HepG2 (cell line): ENCODE data around the gene RHBDL1. TPM values are rescaled to one million over a fixed set of nuclear protein-coding genes. Genes with fewer than 3 reads are reported as not detected.

ENCODE experiments used
- ATAD3A ChIP-seq: sonication (generic); formaldehyde crosslinking; IDR thresholded peaks from 2 replicates; pipeline ENCODE4 v1.4.0; 2020; ENCODE audit warnings: missing genetic modification reagents
- CENPT ChIP-seq: sonication (generic); formaldehyde crosslinking; IDR thresholded peaks from 2 replicates; pipeline ENCODE4 v1.8.0; 2022; ENCODE audit warnings: low read depth, mild to moderate bottlenecking, moderate library complexity, missing genetic modification reagents
- E2F1 ChIP-seq: sonication (generic); formaldehyde crosslinking; IDR thresholded peaks from 2 replicates; pipeline ENCODE4 v1.5.0; 2020; ENCODE audit warnings: missing genetic modification reagents
- FOXP4 ChIP-seq: sonication (generic); formaldehyde crosslinking; IDR thresholded peaks from 2 replicates; pipeline ENCODE4 v1.4.0; 2020; ENCODE audit warnings: missing genetic modification reagents
- LRRFIP1 ChIP-seq: sonication (generic); formaldehyde crosslinking; conservative IDR thresholded peaks from 2 replicates; pipeline ENCODE4 v1.4.0; 2020; ENCODE audit warnings: missing genetic modification reagents
- MTF1 ChIP-seq: sonication (generic); formaldehyde crosslinking; IDR thresholded peaks from 2 replicates; pipeline ENCODE4 v1.5.0; 2020; ENCODE audit warnings: missing genetic modification reagents
- PCBP1 ChIP-seq: fragments of 200-400 bp; formaldehyde crosslinking; IDR thresholded peaks from 2 replicates; pipeline ENCODE4 v1.6.1; 2017; ENCODE audit warnings: mild to moderate bottlenecking, low read depth, low read length, borderline replicate concordance
- PHF20 ChIP-seq: sonication (generic); formaldehyde crosslinking; IDR thresholded peaks from 2 replicates; pipeline ENCODE4 v1.5.0; 2020; ENCODE audit warnings: mild to moderate bottlenecking, missing genetic modification reagents
- PLRG1 ChIP-seq: fragments of 450-650 bp; conservative IDR thresholded peaks from 2 replicates; pipeline ENCODE4 v1.6.1; 2016
- PLSCR1 ChIP-seq: sonication (generic); formaldehyde crosslinking; IDR thresholded peaks from 2 replicates; pipeline ENCODE4 v1.5.0; 2020; ENCODE audit warnings: missing genetic modification reagents, mild to moderate bottlenecking, borderline replicate concordance
- PTBP1 ChIP-seq: fragments of 200-400 bp; formaldehyde crosslinking; IDR thresholded peaks from 2 replicates; pipeline ENCODE4 v1.6.1; 2018; ENCODE audit warnings: low read length, low read depth; ENCODE audit not compliant: poor library complexity, severe bottlenecking
- RXRA ChIP-seq: sonication (generic); formaldehyde crosslinking; IDR thresholded peaks from 2 replicates; pipeline ENCODE4 v1.5.1; 2020; ENCODE audit warnings: missing genetic modification reagents
- SP5 ChIP-seq: IDR thresholded peaks from 2 replicates; pipeline ENCODE4 v1.6.1; 2016; ENCODE audit warnings: low read depth, borderline replicate concordance
- TBL1XR1 ChIP-seq: fragments of 150-350 bp; IDR thresholded peaks from 2 replicates; pipeline ENCODE4 v1.6.1; 2014; ENCODE audit warnings: borderline replicate concordance, low read length; ENCODE audit not compliant: partially characterized antibody
- ZBTB7A ChIP-seq: sonication (generic); formaldehyde crosslinking; IDR thresholded peaks from 2 replicates; pipeline ENCODE4 v1.8.0; 2022; ENCODE audit warnings: mild to moderate bottlenecking, missing genetic modification reagents
- ZFYVE20 ChIP-seq: sonication (generic); formaldehyde crosslinking; IDR thresholded peaks from 2 replicates; pipeline ENCODE4 v1.8.0; 2023; ENCODE audit warnings: low read depth, mild to moderate bottlenecking, moderate library complexity, missing genetic modification reagents, borderline replicate concordance
- ZNF431 ChIP-seq: sonication (generic); formaldehyde crosslinking; IDR thresholded peaks from 2 replicates; pipeline ENCODE4 v1.9.0; 2022; ENCODE audit warnings: missing genetic modification reagents, low read depth, mild to moderate bottlenecking, borderline replicate concordance
- ZNF496 ChIP-seq: sonication (generic); formaldehyde crosslinking; IDR thresholded peaks from 2 replicates; pipeline ENCODE4 v1.8.1; 2023; ENCODE audit warnings: mild to moderate bottlenecking, moderate library complexity, missing genetic modification reagents; ENCODE audit not compliant: insufficient replicate concordance
- ZNF580 ChIP-seq: IDR thresholded peaks from 2 replicates; pipeline ENCODE4 v1.6.1; 2016; ENCODE audit warnings: low read depth, borderline replicate concordance
- ZNF629 ChIP-seq: sonication (generic); formaldehyde crosslinking; conservative IDR thresholded peaks from 2 replicates; pipeline ENCODE4 v1.5.0; 2020; ENCODE audit warnings: missing genetic modification reagents
- ZNF713 ChIP-seq: sonication (generic); formaldehyde crosslinking; IDR thresholded peaks from 2 replicates; pipeline ENCODE4 v1.4.0; 2020; ENCODE audit warnings: mild to moderate bottlenecking, missing genetic modification reagents
- polyA plus RNA-seq, 8 experiments: library from polyadenylated mRNA; depleted of rRNA in 3 of 8; stranded (reverse) in 7 of 8; unstranded in 1 of 8; fragments of >200 nt; fragmentation: Illumina TruSeq in 4 of 8; extraction: Trizol in 4 of 8; gene quantifications; 2 replicates each; pipeline versions ENCODE4 v1.2.1 to v1.2.3, GENCODE V29; 2011 to 2016; ENCODE audit warnings: low read depth in 4 of 8, missing spikeins in 1 of 8, mixed read lengths in 1 of 8; ENCODE audit not compliant: insufficient read depth in 1 of 8
- total RNA-seq, 5 experiments: library from RNA; depleted of rRNA; stranded (reverse); fragments of >200 nt; fragmentation: Illumina TruSeq; extraction: Trizol; gene quantifications; 2 replicates each; pipeline ENCODE4 v1.2.3, GENCODE V29; 2016; ENCODE audit warnings: low read depth in 1 of 5

The RHBDL1 gene
- total and polyA plus RNA-seq, 2 of the 13 experiments (the other 11 are each of a cell fraction or from before 2014, with no cell fraction given), result 1.8 to 3.8 TPM

GRCh38 chr16:700684-701584 lies 25.5 kb downstream of the RHBDL1 start (continued):
- no peak for TF ChIP-seq PHF20 (CRISPR knock-in tag)
- no peak for TF ChIP-seq PTBP1
- TF ChIP-seq ZFYVE20 (CRISPR knock-in tag), result peak; percentile 89; the same call in 1 of the 2 replicates
- no peak for TF ChIP-seq ATAD3A (CRISPR knock-in tag)
- TF ChIP-seq RXRA (CRISPR knock-in tag), result no peak
- TF ChIP-seq TBL1XR1, result no peak
- TF ChIP-seq PLRG1, result no peak
- peak; percentile 84; the same call in 1 of the 2 replicates for TF ChIP-seq MTF1 (CRISPR knock-in tag)
- no peak for TF ChIP-seq ZNF496
- no peak for TF ChIP-seq ZNF431 (CRISPR knock-in tag)
- no peak for TF ChIP-seq LRRFIP1 (CRISPR knock-in tag)
- 0 out of 2 replicates have a peak, but pooled peaks have one; percentile 27 for TF ChIP-seq ZNF580 (CRISPR knock-in tag)
- TF ChIP-seq ZBTB7A (CRISPR knock-in tag), result no peak
- no peak for TF ChIP-seq PCBP1
- TF ChIP-seq FOXP4, result no peak
- no peak for TF ChIP-seq ZNF629 (CRISPR knock-in tag)
- TF ChIP-seq PLSCR1 (CRISPR knock-in tag), result no peak
- TF ChIP-seq ZNF713 (CRISPR knock-in tag), result no peak
- TF ChIP-seq E2F1 (CRISPR knock-in tag), result no peak
- no peak for TF ChIP-seq CENPT (CRISPR knock-in tag)
- TF ChIP-seq SP5 (CRISPR knock-in tag), result no peak
